Activated naive CD4-positive, alpha-beta T cell treated with anti-CD3 and anti-CD28 coated beads for 36 hours (primary cell): ENCODE data around the gene APAF1. TPM values are rescaled to one million over a fixed set of nuclear protein-coding genes. Genes with fewer than 3 reads are reported as not detected.
A peak's percentile ranks its signal among the peaks of the same experiment; 100 is the strongest.

Source experiments
- CTCF ChIA-PET: fragments of 350-600 bp; sonication (Branson Sonifier 250); formaldehyde crosslinking; loops from one replicate; lab custom pipeline; 2021; ENCODE audit warnings: antibody characterized with exemption; lab: Charles Lee
- DNase-seq: peaks from one replicate; pipeline ENCODE4 v3.0.0-alpha.2; 2020
- H3K27ac Mint-ChIP-seq: one replicate; pipeline ENCODE4 v1.8.0; 2021; ENCODE audit warnings: mild to moderate bottlenecking, mixed read lengths
- H3K27me3 Mint-ChIP-seq: one replicate; pipeline ENCODE4 v1.8.0; 2021; ENCODE audit warnings: low read depth, mixed read lengths
- H3K36me3 Mint-ChIP-seq: one replicate; pipeline ENCODE4 v1.8.0; 2021; ENCODE audit warnings: low read depth, mixed read lengths
- H3K4me1 Mint-ChIP-seq: one replicate; pipeline ENCODE4 v1.8.0; 2021; ENCODE audit warnings: low read depth, mixed read lengths
- H3K4me3 Mint-ChIP-seq: one replicate; pipeline ENCODE4 v1.8.0; 2021; ENCODE audit warnings: mild to moderate bottlenecking, moderate library complexity, mixed read lengths
- H3K9me3 Mint-ChIP-seq: one replicate; pipeline ENCODE4 v1.8.0; 2021; ENCODE audit warnings: mixed read lengths
- intact Hi-C: fragments of 100-400 bp; cut with micrococcal nuclease; formaldehyde crosslinking; loops from one replicate; pipeline ENCODE4 v1.15.1; 2023
- total RNA-seq, 2 experiments: library from RNA; stranded (reverse); gene quantifications; one replicate each; pipeline ENCODE4 v1.2.3, GENCODE V29; 2021

APAF1 gene
- total RNA-seq, 2 experiments from 2014 or later, result 13.6 to 14.5 TPM

DNA sequence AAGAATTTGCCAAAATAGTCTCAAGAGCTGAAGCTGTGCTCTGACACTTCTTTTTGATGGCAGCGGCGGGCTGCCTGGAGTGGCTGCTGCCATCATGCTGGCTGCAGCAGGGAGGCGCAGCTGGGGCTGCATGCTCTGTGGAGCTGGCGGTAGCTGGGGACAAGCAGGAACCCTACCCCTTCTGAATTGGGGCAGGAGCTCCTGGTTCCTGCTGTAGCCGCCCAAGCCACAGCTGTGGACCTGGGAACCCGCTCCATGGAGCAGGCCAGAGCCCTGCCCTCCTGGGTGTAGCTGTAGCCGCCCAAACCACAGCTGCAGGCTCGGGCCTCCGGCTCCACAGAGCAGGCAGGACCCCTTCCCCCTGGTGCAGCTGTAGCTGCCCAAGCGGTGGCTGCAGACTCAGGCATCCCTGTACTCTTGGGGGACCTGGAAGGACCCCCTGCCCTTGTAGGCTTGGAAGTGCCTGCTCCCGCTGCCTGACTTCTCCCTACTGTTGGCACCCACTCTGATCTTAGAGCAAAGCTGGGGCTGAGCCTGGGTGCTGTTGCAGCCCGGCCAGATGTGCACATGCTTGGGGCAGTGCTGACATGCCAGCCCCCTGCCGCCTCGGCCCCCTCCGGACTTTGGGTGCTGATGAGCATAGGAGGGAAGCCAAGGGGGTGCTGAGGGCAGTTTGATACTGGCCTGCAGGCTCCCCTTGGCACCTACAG is 33.3 kb downstream of the APAF1 start:
- H3K27ac Mint-ChIP-seq, result no peak overlapping the region
- CTCF ChIA-PET, result interaction anchor here (1.2 to 1.5 kb wide), 2 partner anchors 17 to 24 kb away, joined by 3 to 4 read pairs; no protein-coding TSS in a partner anchor
- H3K4me1 Mint-ChIP-seq, result no peaks in the 10 kb centered on the region
- no peaks in the 10 kb centered on the region for H3K27me3 Mint-ChIP-seq
- H3K9me3 Mint-ChIP-seq, result no peaks in the 10 kb centered on the region
- DNase-seq, result no peak
- peaks cover 8% of the 10 kb centered on the region for H3K36me3 Mint-ChIP-seq
- intact Hi-C loops, result no loop called here
- no peak overlapping the region for H3K4me3 Mint-ChIP-seq

GRCh38 chr12:98678946-98679610 is 34.0 kb downstream of the APAF1 start:
- CTCF ChIA-PET, result interaction anchor here (0.5 to 1.5 kb wide), 4 partner anchors 10 to 185 kb away, joined by 3 to 4 read pairs (median 3); no protein-coding TSS in a partner anchor
- Mint-ChIP-seq H3K4me3 (no peak overlapping the region), H3K9me3 (no peaks in the 10 kb centered on the region), H3K27ac (no peak overlapping the region), H3K27me3 (no peaks in the 10 kb centered on the region), H3K36me3 (peaks cover 7% of the 10 kb centered on the region), H3K4me1 (no peaks in the 10 kb centered on the region)
- intact Hi-C loops, result no loop called here
- DNase-seq, result no peak

DNA sequence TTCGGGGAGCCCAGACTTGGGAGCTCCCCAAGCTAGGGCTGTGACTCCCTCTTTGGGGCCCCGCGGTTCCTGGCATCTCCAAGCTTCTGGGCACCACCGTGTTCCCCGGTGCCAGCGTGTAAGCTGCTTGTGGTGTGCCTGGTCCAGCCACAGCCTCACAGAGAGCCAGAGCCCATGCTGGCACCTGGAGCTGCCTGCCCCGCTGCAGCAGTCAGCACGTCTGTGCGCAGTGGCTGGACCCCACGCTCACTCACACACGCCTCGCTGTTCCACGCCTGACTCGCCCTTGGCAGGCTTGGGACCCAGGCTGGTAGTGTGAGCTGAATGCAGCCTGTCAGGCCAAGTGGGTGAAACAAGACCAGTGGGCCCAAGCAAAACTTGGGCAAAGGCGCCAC is 34.5 kb downstream of the APAF1 start:
- Mint-ChIP-seq H3K9me3 (no peaks in the 10 kb centered on the region), H3K4me1 (no peaks in the 10 kb centered on the region), H3K36me3 (peaks cover 7% of the 10 kb centered on the region), H3K27ac (no peak overlapping the region), H3K4me3 (no peak overlapping the region), H3K27me3 (no peaks in the 10 kb centered on the region)
- CTCF ChIA-PET, result interaction anchor here (0.5 to 1.5 kb wide), 5 partner anchors 9 to 185 kb away, joined by 3 to 4 read pairs (median 3); no protein-coding TSS in a partner anchor
- no peak for DNase-seq
- intact Hi-C loops, result no loop called here

- H3K4me3 Mint-ChIP-seq, result no peak overlapping the region
- H3K36me3 Mint-ChIP-seq, result peaks cover 12% of the 10 kb centered on the region
- no peaks in the 10 kb centered on the region for H3K4me1 Mint-ChIP-seq
- H3K9me3 Mint-ChIP-seq, result no peaks in the 10 kb centered on the region
- no peak for DNase-seq
- CTCF ChIA-PET, result no interaction called here
- intact Hi-C loops, result no loop called here
- no peak overlapping the region for H3K27ac Mint-ChIP-seq
- no peaks in the 10 kb centered on the region for H3K27me3 Mint-ChIP-seq
Observed at GRCh38 chr12:98684199-98684598, 39.1 kb downstream of the APAF1 start.

- intact Hi-C loops, result no loop called here
- DNase-seq, result no peak
- H3K36me3 Mint-ChIP-seq, result peaks cover 21% of the 10 kb centered on the region
- CTCF ChIA-PET, result interaction anchor here (1.0 kb wide), 1 partner anchor 119 kb away, joined by 3 read pairs; no protein-coding TSS in a partner anchor
- no peaks in the 10 kb centered on the region for H3K27me3 Mint-ChIP-seq
- H3K9me3 Mint-ChIP-seq, result no peaks in the 10 kb centered on the region
- H3K4me3 Mint-ChIP-seq, result no peak overlapping the region
- peaks cover 5% of the 10 kb centered on the region for H3K4me1 Mint-ChIP-seq
- H3K27ac Mint-ChIP-seq, result no peak overlapping the region
Observed at GRCh38 chr12:98686603-98687002, 41.5 kb downstream of the APAF1 start.

DNA sequence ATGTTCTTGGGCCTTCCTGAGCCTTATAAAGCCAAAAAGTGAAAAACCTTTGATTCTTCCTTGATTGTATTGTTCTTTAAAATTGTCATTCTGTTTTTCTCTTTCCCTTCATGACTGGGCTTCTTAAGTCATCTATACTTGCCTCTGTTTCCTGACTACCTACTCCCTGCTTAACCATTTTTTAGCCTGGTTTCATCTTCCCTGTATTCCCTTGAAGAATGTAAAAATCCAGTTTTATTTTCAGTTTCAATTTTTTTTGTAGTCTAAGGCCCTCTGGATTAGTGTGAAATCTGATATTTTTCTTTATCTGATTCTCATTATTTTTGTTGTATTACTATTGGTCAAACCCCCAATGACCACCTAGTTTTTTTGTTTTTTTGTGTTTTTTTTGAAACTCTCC is 46.3 kb downstream of the APAF1 start:
- Mint-ChIP-seq H3K4me3 (no peak overlapping the region), H3K9me3 (no peaks in the 10 kb centered on the region), H3K4me1 (peaks cover 7% of the 10 kb centered on the region), H3K36me3 (peaks cover 31% of the 10 kb centered on the region), H3K27ac (no peak overlapping the region), H3K27me3 (no peaks in the 10 kb centered on the region)
- no peak for DNase-seq
- intact Hi-C loops, result no loop called here
- CTCF ChIA-PET, result interaction anchor here (0.6 kb wide), 1 partner anchor 25 kb away, joined by 3 read pairs; no protein-coding TSS in a partner anchor

DNA sequence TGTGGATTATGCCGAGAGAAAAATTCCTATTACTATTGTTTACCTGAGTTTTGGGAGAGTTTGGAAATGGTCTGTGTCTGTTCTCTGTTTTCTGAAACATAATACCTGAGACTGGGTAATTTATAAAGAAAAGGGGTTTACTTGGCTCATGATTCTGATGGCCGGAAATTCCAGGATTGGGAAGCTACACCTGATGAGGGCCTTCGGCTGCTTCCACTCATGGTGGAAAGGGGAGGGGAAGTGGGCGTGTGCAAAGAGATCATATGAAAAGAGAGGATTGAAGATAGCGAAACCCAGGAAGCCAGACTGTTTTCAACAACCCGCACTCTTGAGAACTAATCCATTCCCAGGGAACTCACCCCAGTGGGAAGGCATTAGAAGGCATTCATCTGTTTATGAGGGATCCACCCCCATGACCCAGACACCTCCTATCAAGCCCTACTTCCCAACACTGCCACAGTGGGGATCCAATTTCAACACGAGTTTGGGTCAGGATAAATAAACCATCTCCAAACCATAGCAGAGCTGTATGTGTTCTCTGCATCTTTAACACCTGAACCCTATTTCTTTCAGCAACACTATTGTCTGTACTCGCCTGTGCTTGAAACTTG is 51.1 kb downstream of the APAF1 start:
- CTCF ChIA-PET, result interaction anchor here (0.9 kb wide), 1 partner anchor 302 kb away, joined by 3 read pairs; no protein-coding TSS in a partner anchor
- DNase-seq, result no peak
- Mint-ChIP-seq H3K27me3 (no peaks in the 10 kb centered on the region), H3K4me3 (no peak overlapping the region), H3K9me3 (no peaks in the 10 kb centered on the region), H3K4me1 (peaks cover 11% of the 10 kb centered on the region), H3K36me3 (peaks cover 16% of the 10 kb centered on the region), H3K27ac (no peak overlapping the region)
- intact Hi-C loops, result no loop called here

- Mint-ChIP-seq H3K27me3 (no peaks in the 10 kb centered on the region), H3K9me3 (no peaks in the 10 kb centered on the region), H3K4me1 (peaks cover 5% of the 10 kb centered on the region), H3K36me3 (peaks cover 11% of the 10 kb centered on the region), H3K4me3 (no peak overlapping the region), H3K27ac (no peak overlapping the region)
- CTCF ChIA-PET, result interaction anchor here (0.6 kb wide), 1 partner anchor 365 kb away, joined by 3 read pairs; no protein-coding TSS in a partner anchor
- intact Hi-C loops, result no loop called here
- no peak for DNase-seq
Observed at GRCh38 chr12:98697209-98697608, 52.1 kb downstream of the APAF1 start.

DNA sequence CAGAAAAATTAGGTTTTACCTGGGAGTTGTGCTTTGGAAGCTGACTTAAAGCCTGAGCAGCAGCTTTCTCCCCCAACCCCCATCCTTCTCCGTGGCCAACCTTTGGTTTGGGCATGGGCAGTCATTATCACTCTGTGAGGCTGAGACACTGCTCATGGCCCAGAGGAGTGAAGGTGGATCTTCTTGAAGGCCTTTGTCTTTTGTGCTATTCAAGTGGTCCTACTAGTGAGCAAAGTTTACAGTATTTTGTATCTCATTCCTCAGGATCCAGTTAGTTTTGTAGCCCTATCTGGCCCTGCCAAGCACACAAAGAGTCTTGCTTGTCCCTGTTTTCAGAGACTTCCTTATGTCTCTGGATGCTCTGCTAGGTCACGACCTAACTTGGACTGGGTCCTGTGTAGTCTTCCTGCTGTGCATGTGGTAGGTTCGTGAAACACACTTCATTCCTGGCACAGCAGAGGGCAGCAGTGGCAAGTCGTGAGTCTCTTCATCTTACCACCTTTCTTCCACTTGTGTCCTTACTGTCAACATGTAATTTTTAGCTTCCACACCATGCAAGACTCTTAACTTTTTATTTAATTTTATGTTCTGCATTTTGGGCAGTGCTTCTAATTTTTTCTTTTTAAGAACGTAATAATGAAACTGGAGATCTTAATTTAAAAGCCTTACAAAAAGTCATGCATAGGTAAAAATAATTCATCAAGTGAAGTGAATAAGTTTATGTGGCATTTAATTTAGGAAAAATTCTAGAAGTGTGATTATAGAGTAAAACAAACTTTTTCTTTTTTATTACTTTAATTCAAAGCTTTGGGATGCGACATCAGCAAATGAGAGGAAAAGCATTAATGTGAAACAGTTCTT is 53.7 kb downstream of the APAF1 start:
- CTCF ChIA-PET, result interaction anchor here (0.8 to 1.6 kb wide), 5 partner anchors 11 to 300 kb away, joined by 3 to 8 read pairs (median 4); no protein-coding TSS in a partner anchor
- DNase-seq, result peak; percentile 68
- Mint-ChIP-seq H3K27me3 (no peaks in the 10 kb centered on the region), H3K4me3 (no peak overlapping the region), H3K36me3 (peaks cover 5% of the 10 kb centered on the region), H3K27ac (peak overlapping the region; percentile 13), H3K9me3 (no peaks in the 10 kb centered on the region), H3K4me1 (peaks cover 5% of the 10 kb centered on the region)
- intact Hi-C loops, result loop anchor here (1.0 to 2.0 kb wide), 2 partner anchors 44 to 299 kb away; no protein-coding TSS in a partner anchor

GRCh38 chr12:98699586-98699985 is 54.5 kb downstream of the APAF1 start:
- Mint-ChIP-seq H3K27me3 (no peaks in the 10 kb centered on the region), H3K4me1 (peaks cover 5% of the 10 kb centered on the region), H3K9me3 (no peaks in the 10 kb centered on the region), H3K27ac (no peak overlapping the region), H3K36me3 (peaks cover 2% of the 10 kb centered on the region), H3K4me3 (no peak overlapping the region)
- intact Hi-C loops, result loop anchor here (1.0 to 2.0 kb wide), 2 partner anchors 43 to 299 kb away; no protein-coding TSS in a partner anchor
- no peak for DNase-seq
- CTCF ChIA-PET, result interaction anchor here (0.8 to 1.6 kb wide), 5 partner anchors 11 to 299 kb away, joined by 3 to 8 read pairs (median 4); no protein-coding TSS in a partner anchor

GRCh38 chr12:98701166-98701565 is 56.1 kb downstream of the APAF1 start:
- Mint-ChIP-seq H3K4me1 (peaks cover 5% of the 10 kb centered on the region), H3K4me3 (no peak overlapping the region), H3K27me3 (no peaks in the 10 kb centered on the region), H3K27ac (no peak overlapping the region), H3K36me3 (peaks cover 1% of the 10 kb centered on the region), H3K9me3 (no peaks in the 10 kb centered on the region)
- CTCF ChIA-PET, result no interaction called here
- intact Hi-C loops, result no loop called here
- DNase-seq, result no peak
